ENCODE data around the gene RASGRP1.

- no peak for TF ChIP-seq EZH2 (IDR thresholded peaks at IDR 0.05; ENCODE audit: borderline replicate concordance, insufficient read depth, low read depth, low read length, poor library complexity, severe bottlenecking)
- TF ChIP-seq, protein P1, sequence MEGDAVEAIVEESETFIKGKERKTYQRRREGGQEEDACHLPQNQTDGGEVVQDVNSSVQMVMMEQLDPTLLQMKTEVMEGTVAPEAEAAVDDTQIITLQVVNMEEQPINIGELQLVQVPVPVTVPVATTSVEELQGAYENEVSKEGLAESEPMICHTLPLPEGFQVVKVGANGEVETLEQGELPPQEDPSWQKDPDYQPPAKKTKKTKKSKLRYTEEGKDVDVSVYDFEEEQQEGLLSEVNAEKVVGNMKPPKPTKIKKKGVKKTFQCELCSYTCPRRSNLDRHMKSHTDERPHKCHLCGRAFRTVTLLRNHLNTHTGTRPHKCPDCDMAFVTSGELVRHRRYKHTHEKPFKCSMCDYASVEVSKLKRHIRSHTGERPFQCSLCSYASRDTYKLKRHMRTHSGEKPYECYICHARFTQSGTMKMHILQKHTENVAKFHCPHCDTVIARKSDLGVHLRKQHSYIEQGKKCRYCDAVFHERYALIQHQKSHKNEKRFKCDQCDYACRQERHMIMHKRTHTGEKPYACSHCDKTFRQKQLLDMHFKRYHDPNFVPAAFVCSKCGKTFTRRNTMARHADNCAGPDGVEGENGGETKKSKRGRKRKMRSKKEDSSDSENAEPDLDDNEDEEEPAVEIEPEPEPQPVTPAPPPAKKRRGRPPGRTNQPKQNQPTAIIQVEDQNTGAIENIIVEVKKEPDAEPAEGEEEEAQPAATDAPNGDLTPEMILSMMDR (IDR thresholded peaks at IDR 0.05), result peak; percentile 89
Measured at GRCh38 chr15:38563723-38564519, 693 bp downstream of the RASGRP1 start.

All from B cell (primary cell).